GM12865 (cell line): ENCODE data around the gene CCT7.

ENCODE experiments used
- DNase-seq: peaks from one replicate; pipeline ENCODE4 v3.0.0; 2010; ENCODE audit warnings: low read depth
- H3K4me3 ChIP-seq: 2 replicates; pipeline ENCODE4 v1.5.1; 2011; ENCODE audit warnings: mild to moderate bottlenecking, low read depth, low read length, control low read depth
- CTCF ChIP-seq: IDR thresholded peaks from 2 replicates; pipeline ENCODE4 v1.5.1; 2011; ENCODE audit warnings: low read length, control low read depth, low read depth, inconsistent platforms; ENCODE audit not compliant: insufficient read depth; ENCODE audit errors: missing control alignments

The CCT7 gene

DNA sequence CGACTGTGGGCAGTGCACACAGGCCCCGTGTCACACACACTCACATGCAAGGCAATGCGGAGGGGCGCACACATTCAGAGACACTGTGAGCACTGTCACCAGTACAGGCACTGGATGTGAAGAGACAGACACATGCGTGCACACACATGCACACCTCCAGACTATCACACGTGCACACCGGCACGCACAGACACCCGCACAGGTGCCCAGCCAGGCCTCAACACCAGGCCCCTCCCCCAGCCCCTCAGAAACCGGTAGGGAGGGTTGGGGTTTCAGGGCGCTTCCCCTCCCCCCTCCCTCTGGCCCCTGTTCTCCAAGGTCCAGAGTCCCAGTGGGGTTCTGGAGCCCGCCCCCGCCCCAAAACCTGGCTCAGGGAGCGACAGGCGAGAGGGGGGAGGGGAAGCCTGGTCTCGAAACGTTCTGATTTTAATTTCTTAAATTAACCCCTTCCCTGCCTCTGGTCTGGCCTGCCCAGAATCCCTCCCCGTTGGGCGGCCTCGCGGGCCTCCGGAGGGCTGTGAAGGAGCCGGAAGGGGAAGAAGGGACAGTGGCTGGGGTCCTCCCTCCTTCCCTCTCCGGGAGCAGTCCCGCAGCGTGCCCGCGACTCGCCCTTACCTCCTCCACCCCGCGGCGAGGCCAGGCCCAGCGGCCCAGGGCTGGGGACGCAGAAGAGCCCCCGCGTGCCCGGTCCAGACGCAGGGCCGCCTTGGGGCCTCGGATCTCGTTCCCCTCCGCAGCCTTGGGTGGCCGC lies 49.6 kb downstream of the CCT7 start:
- TF ChIP-seq CTCF = no peak
- H3K4me3 ChIP-seq = peak overlapping the region; percentile 88
- peak; percentile 56 for DNase-seq

GRCh38 chr2:73284296-73285158 lies 50.4 kb downstream of the CCT7 start, which contains the start of gene FBXO41:
Gene FBXO41 (minus strand): TSS chr2:73284478. CDS start chr2:73269630, 14,848 bp downstream.
- no peak for TF ChIP-seq CTCF
- peak within 1 kb of the TSS; percentile 88 for H3K4me3 ChIP-seq
- DNase-seq = peak; percentile 93

DNA sequence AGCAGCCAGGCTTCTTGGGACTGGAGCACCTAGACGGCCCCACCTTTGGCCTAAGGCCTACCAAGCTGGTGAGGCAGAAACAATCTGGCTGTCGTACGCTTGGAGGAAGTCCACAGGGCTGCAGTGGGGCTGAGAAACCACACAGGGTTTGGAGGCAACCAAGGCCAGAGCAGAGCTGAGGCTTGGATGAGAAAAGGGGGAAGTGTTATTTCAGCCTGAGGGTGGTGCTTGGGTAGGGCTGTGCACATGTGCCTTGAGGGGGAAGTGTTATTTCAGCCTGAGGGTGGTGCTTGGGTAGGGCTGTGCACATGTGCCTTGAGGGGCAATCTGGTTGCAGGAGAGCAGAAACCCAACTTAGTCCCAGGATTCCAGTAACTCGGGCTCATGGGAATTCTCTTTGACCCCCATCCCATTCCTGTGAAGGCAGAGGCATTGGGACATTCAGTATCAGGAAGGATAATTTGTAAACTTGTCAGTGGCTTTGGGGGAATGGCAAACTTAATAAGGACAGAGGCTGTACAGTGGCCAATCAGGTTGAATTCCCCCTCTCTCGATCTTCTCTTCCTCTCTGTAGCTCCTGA lies 51.1 kb downstream of the CCT7 start:
- peak; percentile 82 for DNase-seq
- H3K4me3 ChIP-seq = peak overlapping the region; percentile 88
- TF ChIP-seq CTCF = no peak

DNA sequence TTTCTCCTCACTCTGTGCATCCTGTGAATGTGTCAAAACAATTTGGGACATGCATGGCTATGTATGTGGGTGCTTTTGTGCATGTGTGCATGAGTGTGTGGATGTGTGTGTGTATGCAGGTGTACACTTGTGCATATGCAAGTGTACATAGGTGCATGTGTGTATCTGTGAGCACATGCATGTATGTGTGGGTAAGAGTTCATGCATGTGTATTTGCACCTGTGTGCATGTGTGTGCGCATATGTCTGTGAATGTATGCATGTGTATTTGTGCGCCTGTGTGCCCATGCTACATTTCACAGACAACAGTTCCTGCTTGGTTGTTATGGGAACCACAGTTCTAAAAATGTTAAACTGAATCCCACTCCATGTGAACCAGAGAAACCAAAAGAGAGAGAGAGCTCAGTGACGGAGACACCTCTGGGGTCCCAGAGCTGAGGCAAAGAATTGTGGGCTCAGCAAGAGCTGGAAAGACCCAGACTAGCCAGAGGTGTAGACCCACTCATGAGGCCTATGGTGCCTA lies 52.1 kb downstream of the CCT7 start:
- no peak for DNase-seq
- no peak overlapping the region for H3K4me3 ChIP-seq
- no peak for TF ChIP-seq CTCF

- DNase-seq = no peak
- H3K4me3 ChIP-seq = no peak overlapping the region
- TF ChIP-seq CTCF = no peak
Measured at GRCh38 chr2:73289304-73289703, 55.2 kb downstream of the CCT7 start.

DNA sequence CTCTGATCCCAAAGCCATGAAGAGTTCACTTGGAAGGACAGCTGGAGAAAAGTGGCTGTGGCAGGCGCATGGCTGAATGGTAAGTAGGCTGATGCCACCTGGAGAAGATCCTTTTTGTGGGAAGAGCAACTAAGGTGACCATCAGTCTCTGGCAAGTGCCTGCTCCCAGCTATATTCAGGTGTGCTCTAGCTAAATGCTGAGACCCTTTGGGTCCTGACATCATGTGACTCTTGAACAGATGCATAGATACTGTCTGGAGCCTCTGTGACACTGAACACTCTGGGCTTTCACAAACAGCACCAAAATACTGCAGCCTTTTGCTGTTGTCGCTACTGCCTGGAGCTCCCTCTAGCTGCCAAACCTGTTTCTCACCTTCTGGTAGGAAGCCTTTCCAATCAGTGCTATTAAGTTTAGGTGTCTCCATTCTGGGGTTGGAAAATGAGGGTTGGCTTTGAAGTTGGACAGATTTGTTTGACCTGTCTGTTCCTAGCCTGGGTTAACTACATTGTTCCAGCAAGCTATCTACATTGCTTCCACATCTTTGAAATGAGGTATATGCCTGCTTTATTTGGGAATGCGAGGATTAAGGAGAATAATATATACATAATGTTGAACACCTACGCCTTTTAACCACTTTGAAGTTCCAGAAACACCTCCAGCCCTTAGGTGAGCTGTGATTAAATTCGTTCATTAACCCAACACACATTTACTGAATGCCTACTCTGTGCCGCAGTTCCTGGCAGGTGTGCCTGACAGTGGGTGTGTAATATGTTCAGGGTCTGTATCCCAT lies 56.1 kb downstream of the CCT7 start:
- no peak overlapping the region for H3K4me3 ChIP-seq
- peak; percentile 71 for DNase-seq
- TF ChIP-seq CTCF = peak; percentile 79
